Caco-2 (cell line): ENCODE measurements around the gene B3GAT1. TPM values are rescaled to one million over a fixed set of nuclear protein-coding genes. Genes with fewer than 3 reads are reported as not detected.

Source experiments
- BruUV-seq: library from RNA; stranded (reverse); fragments of 400-500 nt; replicated peaks from 2 replicates; lab custom pipeline; 2021; lab: Mats Ljungman, UMichigan
- CTCF ChIA-PET: fragments of 300-600 bp; sonication (Branson Sonifier 250); formaldehyde crosslinking; loops from one replicate; lab custom pipeline; 2022; ENCODE audit warnings: antibody characterized with exemption; lab: Charles Lee
- POLR2A ChIA-PET: fragments of 300-600 bp; sonication (Branson Sonifier 250); formaldehyde crosslinking; loops from one replicate; lab custom pipeline; 2022; ENCODE audit warnings: antibody characterized with exemption; lab: Charles Lee
- DNase-seq, 2 experiments: peaks; one replicate each; pipeline versions ENCODE4 v3.0.0 to v3.0.0-alpha.2; 2020 to 2022
- H3K27me3 ChIP-seq: replicated peaks from 2 replicates; pipeline ENCODE4 v1.6.0; 2011; ENCODE audit warnings: low read length; ENCODE audit not compliant: control insufficient read depth, insufficient read depth
- H3K36me3 ChIP-seq: 2 replicates; pipeline ENCODE4 v1.5.1; 2011; ENCODE audit warnings: low read length; ENCODE audit not compliant: control insufficient read depth, insufficient read depth
- H3K4me1 ChIP-seq: fragments of 250-450 bp; sonication (Bioruptor Pico); 2 replicates; pipeline ENCODE4 v1.5.1; 2020; ENCODE audit warnings: mild to moderate bottlenecking
- H3K4me3 ChIP-seq: 2 replicates; pipeline ENCODE4 v1.5.1; 2011; ENCODE audit warnings: low read depth, mild to moderate bottlenecking, control low read depth, low read length
- H3K9me3 ChIP-seq: fragments of 250-450 bp; sonication (Bioruptor Pico); 2 replicates; pipeline ENCODE4 v1.5.1; 2020; ENCODE audit warnings: mild to moderate bottlenecking, moderate library complexity
- H3K27ac Mint-ChIP-seq: one replicate; pipeline ENCODE4 v1.8.0; 2022; ENCODE audit warnings: mixed read lengths; ENCODE audit not compliant: unreplicated experiment
- H3K27me3 Mint-ChIP-seq: one replicate; pipeline ENCODE4 v1.8.0; 2022; ENCODE audit warnings: mixed read lengths; ENCODE audit not compliant: insufficient read depth, unreplicated experiment
- H3K36me3 Mint-ChIP-seq: one replicate; pipeline ENCODE4 v1.8.0; 2022; ENCODE audit warnings: mild to moderate bottlenecking, mixed read lengths; ENCODE audit not compliant: insufficient read depth, unreplicated experiment
- H3K4me1 Mint-ChIP-seq: one replicate; pipeline ENCODE4 v1.8.0; 2022; ENCODE audit warnings: low read depth, mixed read lengths; ENCODE audit not compliant: unreplicated experiment
- H3K4me3 Mint-ChIP-seq: one replicate; pipeline ENCODE4 v1.8.0; 2022; ENCODE audit warnings: mild to moderate bottlenecking, moderate library complexity, mixed read lengths; ENCODE audit not compliant: unreplicated experiment
- H3K9me3 Mint-ChIP-seq: one replicate; pipeline ENCODE4 v1.8.0; 2022; ENCODE audit warnings: mixed read lengths; ENCODE audit not compliant: unreplicated experiment
- intact Hi-C: fragments of 100-400 bp; cut with micrococcal nuclease; formaldehyde crosslinking; loops from one replicate; pipeline ENCODE4 v1.10.0; 2022; ENCODE audit not compliant: unreplicated experiment
- total RNA-seq: library from RNA; stranded (reverse); gene quantifications from 2 replicates; pipeline ENCODE4 v1.2.3, GENCODE V29; 2022
- TF ChIP-seq, protein P1 (sequence below), 2 experiments: fragments of 200-600 bp in 1 of 2; IDR thresholded peaks; 1 replicate in 1 of 2; 2 replicates in 1 of 2; pipeline versions ENCODE4 v1.5.1 to v1.8.0; 2011 to 2022; ENCODE audit warnings: antibody characterized with exemption in 1 of 2, control low read depth in 1 of 2, inconsistent platforms in 1 of 2, low read depth in 1 of 2, low read length in 1 of 2, mild to moderate bottlenecking in 1 of 2, moderate library complexity in 1 of 2; ENCODE audit not compliant: insufficient read depth in 1 of 2, severe bottlenecking in 1 of 2, unreplicated experiment in 1 of 2

B3GAT1 gene
- total RNA-seq, 1 experiment from 2014 or later = 0.11 TPM

GRCh38 chr11:134442246-134442645 lies 30.2 kb upstream of the B3GAT1 start:
- TF ChIP-seq, protein P1, sequence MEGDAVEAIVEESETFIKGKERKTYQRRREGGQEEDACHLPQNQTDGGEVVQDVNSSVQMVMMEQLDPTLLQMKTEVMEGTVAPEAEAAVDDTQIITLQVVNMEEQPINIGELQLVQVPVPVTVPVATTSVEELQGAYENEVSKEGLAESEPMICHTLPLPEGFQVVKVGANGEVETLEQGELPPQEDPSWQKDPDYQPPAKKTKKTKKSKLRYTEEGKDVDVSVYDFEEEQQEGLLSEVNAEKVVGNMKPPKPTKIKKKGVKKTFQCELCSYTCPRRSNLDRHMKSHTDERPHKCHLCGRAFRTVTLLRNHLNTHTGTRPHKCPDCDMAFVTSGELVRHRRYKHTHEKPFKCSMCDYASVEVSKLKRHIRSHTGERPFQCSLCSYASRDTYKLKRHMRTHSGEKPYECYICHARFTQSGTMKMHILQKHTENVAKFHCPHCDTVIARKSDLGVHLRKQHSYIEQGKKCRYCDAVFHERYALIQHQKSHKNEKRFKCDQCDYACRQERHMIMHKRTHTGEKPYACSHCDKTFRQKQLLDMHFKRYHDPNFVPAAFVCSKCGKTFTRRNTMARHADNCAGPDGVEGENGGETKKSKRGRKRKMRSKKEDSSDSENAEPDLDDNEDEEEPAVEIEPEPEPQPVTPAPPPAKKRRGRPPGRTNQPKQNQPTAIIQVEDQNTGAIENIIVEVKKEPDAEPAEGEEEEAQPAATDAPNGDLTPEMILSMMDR (IDR thresholded peaks at IDR 0.05; ENCODE audit: insufficient read depth in 1 of 2, low read depth in 1 of 2, low read length in 1 of 2, severe bottlenecking in 1 of 2, unreplicated experiment in 1 of 2) = no peak
- H3K4me1 ChIP-seq = no peaks in the 10 kb centered on the region
- CTCF ChIA-PET = no interaction called here
- Mint-ChIP-seq H3K27me3 (peaks cover 19% of the 10 kb centered on the region), H3K9me3 (peaks cover 16% of the 10 kb centered on the region), H3K4me3 (no peak overlapping the region), H3K36me3 (peaks cover 6% of the 10 kb centered on the region), H3K27ac (no peak overlapping the region), H3K4me1 (no peaks in the 10 kb centered on the region)
- H3K9me3 ChIP-seq = no peaks in the 10 kb centered on the region
- no peaks in the 10 kb centered on the region; the same call in 1 of the 2 replicates for H3K27me3 ChIP-seq
- no peak overlapping the region for H3K4me3 ChIP-seq
- H3K36me3 ChIP-seq = no peaks in the 10 kb centered on the region
- intact Hi-C loops = no loop called here
- BruUV-seq = no TSS peak
- DNase-seq = no peak
- POLR2A ChIA-PET = no interaction called here

GRCh38 chr11:134441706-134442105 lies 29.7 kb upstream of the B3GAT1 start:
- POLR2A ChIA-PET = no interaction called here
- Histone ChIP-seq H3K4me3 (no peak overlapping the region), H3K4me1 (no peaks in the 10 kb centered on the region), H3K9me3 (no peaks in the 10 kb centered on the region), H3K27me3 (no peaks in the 10 kb centered on the region; the same call in 1 of the 2 replicates), H3K36me3 (no peaks in the 10 kb centered on the region)
- Mint-ChIP-seq H3K36me3 (peaks cover 6% of the 10 kb centered on the region), H3K4me1 (no peaks in the 10 kb centered on the region), H3K27ac (no peak overlapping the region), H3K27me3 (peaks cover 17% of the 10 kb centered on the region), H3K9me3 (peaks cover 16% of the 10 kb centered on the region), H3K4me3 (no peak overlapping the region)
- BruUV-seq = no TSS peak
- no peak for DNase-seq
- intact Hi-C loops = no loop called here
- TF ChIP-seq, protein P1 (IDR thresholded peaks at IDR 0.05; ENCODE audit: insufficient read depth in 1 of 2, low read depth in 1 of 2, low read length in 1 of 2, severe bottlenecking in 1 of 2, unreplicated experiment in 1 of 2) = no peak
- CTCF ChIA-PET = no interaction called here

DNA sequence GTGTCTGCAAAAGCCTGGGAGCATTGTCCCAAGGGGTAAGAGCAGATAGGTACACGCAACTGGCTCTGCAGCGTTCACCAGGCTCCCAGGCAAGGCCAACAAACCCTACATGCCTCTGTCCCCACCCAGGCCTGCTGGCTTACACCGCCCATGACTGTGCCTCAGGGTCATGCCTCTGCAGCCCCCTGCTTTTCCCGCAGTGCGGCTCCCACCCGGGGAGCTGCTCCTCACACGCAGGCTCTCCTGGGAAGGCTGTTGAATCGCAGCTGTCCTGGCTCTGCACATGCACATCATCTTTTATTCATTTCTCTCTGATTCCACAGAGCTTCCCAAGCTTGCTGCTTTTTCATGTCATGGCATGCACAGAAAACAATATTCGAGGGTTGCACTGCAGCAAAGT lies 29.2 kb upstream of the B3GAT1 start:
- H3K9me3 ChIP-seq = no peaks in the 10 kb centered on the region
- intact Hi-C loops = no loop called here
- no peaks in the 10 kb centered on the region for H3K36me3 ChIP-seq
- CTCF ChIA-PET = no interaction called here
- no TSS peak for BruUV-seq
- peaks cover 17% of the 10 kb centered on the region for H3K27me3 Mint-ChIP-seq
- H3K27me3 ChIP-seq = no peaks in the 10 kb centered on the region; the same call in 1 of the 2 replicates
- H3K4me1 Mint-ChIP-seq = no peaks in the 10 kb centered on the region
- H3K4me3 ChIP-seq = no peak overlapping the region
- H3K4me3 Mint-ChIP-seq = no peak overlapping the region
- H3K4me1 ChIP-seq = no peaks in the 10 kb centered on the region
- peaks cover 16% of the 10 kb centered on the region for H3K9me3 Mint-ChIP-seq
- H3K27ac Mint-ChIP-seq = no peak overlapping the region
- POLR2A ChIA-PET = no interaction called here
- DNase-seq = no peak
- peaks cover 6% of the 10 kb centered on the region for H3K36me3 Mint-ChIP-seq
- TF ChIP-seq, protein P1 (IDR thresholded peaks at IDR 0.05; ENCODE audit: insufficient read depth in 1 of 2, low read depth in 1 of 2, low read length in 1 of 2, severe bottlenecking in 1 of 2, unreplicated experiment in 1 of 2) = no peak
